HL-60 (cell line): Measurements from ENCODE around the gene DIS3L.
A peak's percentile ranks its signal among the peaks of the same experiment; 100 is the strongest.
"Not testable (repeated sequence)": the region's sequence is repeated elsewhere in the genome, so short reads cannot be mapped to it uniquely, and the experiment has no call there.

Experiments
- DNase-seq, 2 experiments: peaks; one replicate each; pipeline ENCODE4 v3.0.0-alpha.2; 2010 to 2020; ENCODE audit warnings: low read depth in 1 of 2, low spot score in 1 of 2
- H3K27ac ChIP-seq: fragments of 250-450 bp; sonication (Bioruptor Pico); replicated peaks from 2 replicates; pipeline ENCODE4 v1.5.1; 2020; ENCODE audit warnings: mild to moderate bottlenecking, moderate library complexity
- H3K27me3 ChIP-seq: fragments of 250-450 bp; sonication (Bioruptor Pico); 2 replicates; pipeline ENCODE4 v1.5.1; 2021; ENCODE audit warnings: mild to moderate bottlenecking, moderate library complexity; ENCODE audit not compliant: insufficient read depth, poor library complexity, severe bottlenecking
- H3K4me3 ChIP-seq: replicated peaks from 2 replicates; pipeline ENCODE4 v1.5.1; 2011; ENCODE audit warnings: mild to moderate bottlenecking, control low read depth, low read length; ENCODE audit not compliant: insufficient read depth
- GABPA ChIP-seq: IDR thresholded peaks from 2 replicates; pipeline ENCODE4 v1.6.1; 2012; ENCODE audit warnings: low read depth
- POLR2AphosphoS5 ChIP-seq: IDR thresholded peaks from 2 replicates; pipeline ENCODE4 v1.6.1; 2012; ENCODE audit warnings: low read depth
- SPI1 ChIP-seq: IDR thresholded peaks from 2 replicates; pipeline ENCODE4 v1.6.1; 2012; ENCODE audit warnings: low read depth, mild to moderate bottlenecking, borderline replicate concordance
- long read RNA-seq: library from polyadenylated mRNA; unstranded; transcript quantifications from one replicate; pipeline ENCODE4 v2.0.0, GENCODE V29; 2020
- TF ChIP-seq, protein P1 (sequence below): IDR thresholded peaks from 2 replicates; pipeline ENCODE4 v1.6.1; 2012; ENCODE audit warnings: low read depth; ENCODE audit not compliant: insufficient replicate concordance
- TF ChIP-seq, protein P2 (sequence below): IDR thresholded peaks from one replicate; pipeline ENCODE4 v1.5.1; 2011; ENCODE audit warnings: low read length, control low read depth, inconsistent platforms; ENCODE audit not compliant: insufficient read depth

The DIS3L gene
- long read RNA-seq, transcript DIS3L-202 (17 exons, 3,647 nt) = major isoform, 213 of 365 reads
- long read RNA-seq, partial matches to known transcripts = 57 of 365 reads
- long read RNA-seq, other reads (novel, unspliced or antisense) = 92 of 365 reads

DNA sequence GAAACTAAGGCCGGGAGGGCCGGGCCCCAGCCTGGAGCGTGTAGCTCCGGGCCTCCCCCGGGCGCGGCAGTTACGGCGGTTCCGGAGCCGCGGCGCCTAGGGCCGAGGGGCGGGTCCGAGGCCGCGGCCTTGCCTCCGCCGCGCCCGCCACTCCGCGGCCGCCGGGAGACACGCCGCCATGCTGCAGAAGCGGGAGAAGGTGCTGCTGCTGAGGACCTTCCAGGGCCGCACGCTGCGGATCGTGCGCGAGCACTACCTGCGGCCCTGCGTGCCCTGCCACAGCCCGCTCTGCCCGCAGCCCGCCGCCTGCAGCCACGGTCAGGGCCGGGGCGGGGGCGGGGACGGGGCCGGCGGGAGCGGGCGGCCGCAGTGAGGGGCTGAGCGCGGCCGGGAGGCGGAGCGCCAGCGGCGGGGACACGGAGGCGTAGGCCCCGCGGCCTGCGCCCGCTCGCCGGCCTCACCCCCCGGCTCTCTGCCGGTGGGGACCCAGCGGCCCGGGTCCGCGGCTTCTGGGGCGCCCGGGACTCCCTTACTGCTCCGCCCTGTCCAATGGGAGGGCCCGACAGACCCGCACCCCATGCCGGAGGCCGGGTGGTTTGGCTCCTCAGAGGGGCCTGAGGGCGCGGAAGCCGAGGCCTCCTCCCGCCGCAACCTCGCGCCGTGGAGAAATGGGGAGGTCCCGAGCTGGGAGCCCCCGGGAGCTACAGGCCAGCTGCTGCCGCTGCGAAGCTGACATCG lies at the start of gene DIS3L:
TSS of gene DIS3L (plus strand) at position 150 of the 738 bp plus-strand sequence. CDS start at position 179, 29 bp downstream.
- no peak for TF ChIP-seq GABPA
- no peak for TF ChIP-seq SPI1
- TF ChIP-seq, protein P1, sequence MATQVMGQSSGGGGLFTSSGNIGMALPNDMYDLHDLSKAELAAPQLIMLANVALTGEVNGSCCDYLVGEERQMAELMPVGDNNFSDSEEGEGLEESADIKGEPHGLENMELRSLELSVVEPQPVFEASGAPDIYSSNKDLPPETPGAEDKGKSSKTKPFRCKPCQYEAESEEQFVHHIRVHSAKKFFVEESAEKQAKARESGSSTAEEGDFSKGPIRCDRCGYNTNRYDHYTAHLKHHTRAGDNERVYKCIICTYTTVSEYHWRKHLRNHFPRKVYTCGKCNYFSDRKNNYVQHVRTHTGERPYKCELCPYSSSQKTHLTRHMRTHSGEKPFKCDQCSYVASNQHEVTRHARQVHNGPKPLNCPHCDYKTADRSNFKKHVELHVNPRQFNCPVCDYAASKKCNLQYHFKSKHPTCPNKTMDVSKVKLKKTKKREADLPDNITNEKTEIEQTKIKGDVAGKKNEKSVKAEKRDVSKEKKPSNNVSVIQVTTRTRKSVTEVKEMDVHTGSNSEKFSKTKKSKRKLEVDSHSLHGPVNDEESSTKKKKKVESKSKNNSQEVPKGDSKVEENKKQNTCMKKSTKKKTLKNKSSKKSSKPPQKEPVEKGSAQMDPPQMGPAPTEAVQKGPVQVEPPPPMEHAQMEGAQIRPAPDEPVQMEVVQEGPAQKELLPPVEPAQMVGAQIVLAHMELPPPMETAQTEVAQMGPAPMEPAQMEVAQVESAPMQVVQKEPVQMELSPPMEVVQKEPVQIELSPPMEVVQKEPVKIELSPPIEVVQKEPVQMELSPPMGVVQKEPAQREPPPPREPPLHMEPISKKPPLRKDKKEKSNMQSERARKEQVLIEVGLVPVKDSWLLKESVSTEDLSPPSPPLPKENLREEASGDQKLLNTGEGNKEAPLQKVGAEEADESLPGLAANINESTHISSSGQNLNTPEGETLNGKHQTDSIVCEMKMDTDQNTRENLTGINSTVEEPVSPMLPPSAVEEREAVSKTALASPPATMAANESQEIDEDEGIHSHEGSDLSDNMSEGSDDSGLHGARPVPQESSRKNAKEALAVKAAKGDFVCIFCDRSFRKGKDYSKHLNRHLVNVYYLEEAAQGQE = no peak
- peak; percentile 49; the same call in 1 of the 2 replicates for TF ChIP-seq POLR2AphosphoS5
- TF ChIP-seq, protein P2, sequence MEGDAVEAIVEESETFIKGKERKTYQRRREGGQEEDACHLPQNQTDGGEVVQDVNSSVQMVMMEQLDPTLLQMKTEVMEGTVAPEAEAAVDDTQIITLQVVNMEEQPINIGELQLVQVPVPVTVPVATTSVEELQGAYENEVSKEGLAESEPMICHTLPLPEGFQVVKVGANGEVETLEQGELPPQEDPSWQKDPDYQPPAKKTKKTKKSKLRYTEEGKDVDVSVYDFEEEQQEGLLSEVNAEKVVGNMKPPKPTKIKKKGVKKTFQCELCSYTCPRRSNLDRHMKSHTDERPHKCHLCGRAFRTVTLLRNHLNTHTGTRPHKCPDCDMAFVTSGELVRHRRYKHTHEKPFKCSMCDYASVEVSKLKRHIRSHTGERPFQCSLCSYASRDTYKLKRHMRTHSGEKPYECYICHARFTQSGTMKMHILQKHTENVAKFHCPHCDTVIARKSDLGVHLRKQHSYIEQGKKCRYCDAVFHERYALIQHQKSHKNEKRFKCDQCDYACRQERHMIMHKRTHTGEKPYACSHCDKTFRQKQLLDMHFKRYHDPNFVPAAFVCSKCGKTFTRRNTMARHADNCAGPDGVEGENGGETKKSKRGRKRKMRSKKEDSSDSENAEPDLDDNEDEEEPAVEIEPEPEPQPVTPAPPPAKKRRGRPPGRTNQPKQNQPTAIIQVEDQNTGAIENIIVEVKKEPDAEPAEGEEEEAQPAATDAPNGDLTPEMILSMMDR = no peak
- no peaks in the 10 kb centered on the region for H3K27me3 ChIP-seq
- peak within 1 kb of the TSS; percentile 54 for H3K4me3 ChIP-seq
- peak; percentile 69 to 74 for DNase-seq
- H3K27ac ChIP-seq = peak within 1 kb of the TSS; percentile 94

DNA sequence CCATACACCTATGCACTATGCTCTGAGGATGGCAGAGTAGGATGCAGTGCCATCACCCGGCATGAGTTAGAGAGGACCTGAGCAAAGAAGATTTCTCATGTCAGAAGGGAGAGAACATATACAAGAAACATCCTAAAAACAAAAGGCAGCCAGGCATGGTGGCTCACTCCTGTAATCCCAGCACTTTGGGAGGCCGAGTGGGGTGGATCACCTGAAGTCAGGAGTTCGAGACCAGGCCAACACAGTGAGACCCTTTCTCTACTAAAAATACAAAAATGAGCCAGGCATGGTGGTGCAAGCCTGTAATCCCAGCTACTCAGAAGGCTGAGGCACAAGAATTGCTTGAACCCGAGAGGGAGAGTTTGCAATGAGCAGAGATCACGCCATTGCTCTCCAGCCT lies 47.5 kb upstream of the DIS3L start:
- H3K4me3 ChIP-seq, DNase-seq, H3K27ac ChIP-seq: not testable (repeated sequence)
- peaks cover 21% of the 10 kb centered on the region for H3K27me3 ChIP-seq

DNA sequence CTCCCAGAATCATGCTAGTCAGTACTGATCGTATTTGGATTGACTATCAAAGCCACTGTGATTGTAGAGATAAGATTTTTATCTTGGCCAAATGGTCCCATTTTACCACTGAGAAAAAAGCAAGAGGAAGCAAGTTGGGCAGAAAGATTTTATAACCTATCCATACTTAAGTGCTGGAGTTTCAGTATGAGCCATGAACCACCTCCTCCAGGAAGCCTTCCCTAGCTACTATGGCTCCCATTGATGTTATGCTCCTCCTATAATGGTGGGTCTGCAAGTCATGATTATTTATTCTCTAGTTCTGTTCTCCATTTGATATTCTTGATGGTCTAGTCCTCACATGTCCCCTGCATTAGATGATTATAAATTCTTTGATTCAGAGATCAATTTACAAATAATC lies 46.4 kb upstream of the DIS3L start:
- peaks cover 30% of the 10 kb centered on the region for H3K27me3 ChIP-seq
- no peak for DNase-seq
- H3K4me3 ChIP-seq = no peak overlapping the region
- TF ChIP-seq SPI1 = no peak
- TF ChIP-seq, protein P2 = no peak
- TF ChIP-seq GABPA = no peak
- TF ChIP-seq POLR2AphosphoS5 = no peak
- TF ChIP-seq, protein P1 = no peak
- H3K27ac ChIP-seq = no peak overlapping the region

DNA sequence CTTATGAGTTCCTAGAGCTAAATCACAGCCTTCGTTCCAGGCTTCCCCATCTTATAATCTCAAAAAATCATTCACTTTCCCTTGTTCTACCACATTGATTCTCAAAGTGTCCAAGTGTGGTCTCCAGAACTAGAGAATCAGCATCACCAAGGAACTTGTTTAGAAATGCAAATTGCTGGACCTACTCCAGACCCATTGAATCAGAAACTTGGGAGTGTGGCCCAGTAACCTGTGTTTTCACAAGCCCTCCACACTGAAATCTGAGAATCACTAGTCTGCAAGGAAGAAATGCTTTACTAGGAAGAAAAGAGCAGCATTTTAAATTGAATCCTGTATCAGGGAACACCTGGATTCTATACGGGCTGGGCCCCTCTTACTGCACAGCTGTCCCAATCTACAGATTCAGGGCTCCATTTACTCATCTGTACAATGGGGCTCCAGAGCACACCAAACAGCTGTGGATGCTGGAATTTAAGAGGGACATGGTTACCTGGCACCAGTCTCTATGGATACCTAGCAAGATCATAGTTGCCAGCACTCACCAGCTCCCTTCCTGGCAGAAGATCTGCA lies 43.7 kb upstream of the DIS3L start:
- TF ChIP-seq SPI1 = no peak
- TF ChIP-seq, protein P2 = no peak
- TF ChIP-seq, protein P1 = no peak
- no peak for TF ChIP-seq GABPA
- TF ChIP-seq POLR2AphosphoS5 = no peak
- peaks cover 53% of the 10 kb centered on the region for H3K27me3 ChIP-seq
- H3K27ac ChIP-seq = no peak overlapping the region
- no peak overlapping the region for H3K4me3 ChIP-seq
- no peak for DNase-seq
